ENCODE data around the gene RPTOR. TPM values are rescaled to one million over a fixed set of nuclear protein-coding genes. Genes with fewer than 3 reads are reported as not detected.

The RPTOR gene
- total and polyA plus RNA-seq, 2 donors, result 8.1 to 10.3 TPM

- H3K9me3 ChIP-seq (ENCODE audit: control insufficient read depth in 2 of 2, insufficient read depth in 1 of 2, low read length in 1 of 2), result no peaks in the 10 kb centered on the region
- H3K27me3 ChIP-seq (ENCODE audit: control insufficient read depth in 2 of 2, insufficient read depth in 1 of 2, low read length in 1 of 2), result no peaks in the 10 kb centered on the region
- no peaks in the 10 kb centered on the region for H3K4me1 ChIP-seq (ENCODE audit: control insufficient read depth in 2 of 2, insufficient read depth in 2 of 2, low read length in 2 of 2)
- no peak overlapping the region for H3K4me3 ChIP-seq (ENCODE audit: low read length in 2 of 2)
- 96% methylated on average over 15 of the region's 15 CpGs for WGBS
- H3K27ac ChIP-seq (ENCODE audit: low read depth in 1 of 2, low read length in 1 of 2), result no peak overlapping the region
- DNase-seq (ENCODE audit: low read depth in 6 of 9, low spot score in 9 of 9), result no peak
- peaks cover 47 to 70% of the 10 kb centered on the region in 2 donors for H3K36me3 ChIP-seq (ENCODE audit: control insufficient read depth in 2 of 2, insufficient read depth in 2 of 2, low read length in 1 of 2)
Measured at GRCh38 chr17:80926591-80927250, 382.1 kb downstream of the RPTOR start.

GRCh38 chr17:80927791-80928216 lies 383.2 kb downstream of the RPTOR start:
- peaks cover 38 to 61% of the 10 kb centered on the region in 2 donors for H3K36me3 ChIP-seq (ENCODE audit: control insufficient read depth in 2 of 2, insufficient read depth in 2 of 2, low read length in 1 of 2)
- H3K9me3 ChIP-seq (ENCODE audit: control insufficient read depth in 2 of 2, insufficient read depth in 1 of 2, low read length in 1 of 2), result no peaks in the 10 kb centered on the region
- no peak for DNase-seq (ENCODE audit: low read depth in 6 of 9, low spot score in 9 of 9)
- no peak overlapping the region for H3K4me3 ChIP-seq (ENCODE audit: low read length in 2 of 2)
- no peaks in the 10 kb centered on the region for H3K27me3 ChIP-seq (ENCODE audit: control insufficient read depth in 2 of 2, insufficient read depth in 1 of 2, low read length in 1 of 2)
- H3K4me1 ChIP-seq (ENCODE audit: control insufficient read depth in 2 of 2, insufficient read depth in 2 of 2, low read length in 2 of 2), result no peaks in the 10 kb centered on the region
- H3K27ac ChIP-seq (ENCODE audit: low read depth in 1 of 2, low read length in 1 of 2), result no peak overlapping the region
- 92% methylated on average over 11 of the region's 11 CpGs for WGBS

GRCh38 chr17:80929449-80929848 lies 384.8 kb downstream of the RPTOR start:
- H3K27ac ChIP-seq (ENCODE audit: low read depth in 1 of 2, low read length in 1 of 2), result no peak overlapping the region
- WGBS, result 98% methylated on average over 13 of the region's 13 CpGs
- no peaks in the 10 kb centered on the region for H3K4me1 ChIP-seq (ENCODE audit: control insufficient read depth in 2 of 2, insufficient read depth in 2 of 2, low read length in 2 of 2)
- no peaks in the 10 kb centered on the region for H3K9me3 ChIP-seq (ENCODE audit: control insufficient read depth in 2 of 2, insufficient read depth in 1 of 2, low read length in 1 of 2)
- no peak overlapping the region for H3K4me3 ChIP-seq (ENCODE audit: low read length in 2 of 2)
- DNase-seq (ENCODE audit: low read depth in 6 of 9, low spot score in 9 of 9), result no peak
- H3K36me3 ChIP-seq (ENCODE audit: control insufficient read depth in 2 of 2, insufficient read depth in 2 of 2, low read length in 1 of 2), result peaks cover 22 to 44% of the 10 kb centered on the region in 2 donors
- no peaks in the 10 kb centered on the region for H3K27me3 ChIP-seq (ENCODE audit: control insufficient read depth in 2 of 2, insufficient read depth in 1 of 2, low read length in 1 of 2)

- 90% methylated on average over 16 of the region's 16 CpGs for WGBS
- H3K36me3 ChIP-seq (ENCODE audit: control insufficient read depth in 2 of 2, insufficient read depth in 2 of 2, low read length in 1 of 2), result peaks cover 10 to 33% of the 10 kb centered on the region in 2 donors
Measured at GRCh38 chr17:80930335-80931279, 386.0 kb downstream of the RPTOR start.

GRCh38 chr17:80931421-80932265 lies 387.0 kb downstream of the RPTOR start:
- Histone ChIP-seq H3K4me3 (ENCODE audit: low read length in 2 of 2) (no peak overlapping the region), H3K27ac (ENCODE audit: low read depth in 1 of 2, low read length in 1 of 2) (no peak overlapping the region), H3K4me1 (ENCODE audit: control insufficient read depth in 2 of 2, insufficient read depth in 2 of 2, low read length in 2 of 2) (no peaks in the 10 kb centered on the region), H3K36me3 (ENCODE audit: control insufficient read depth in 2 of 2, insufficient read depth in 2 of 2, low read length in 1 of 2) (peaks cover 5 to 25% of the 10 kb centered on the region in 2 donors), H3K27me3 (ENCODE audit: control insufficient read depth in 2 of 2, insufficient read depth in 1 of 2, low read length in 1 of 2) (no peaks in the 10 kb centered on the region), H3K9me3 (ENCODE audit: control insufficient read depth in 2 of 2, insufficient read depth in 1 of 2, low read length in 1 of 2) (no peaks in the 10 kb centered on the region)
- no peak for DNase-seq (ENCODE audit: low read depth in 6 of 9, low spot score in 9 of 9)
- 95% methylated on average over 13 of the region's 13 CpGs for WGBS

More at GRCh38 chr17:80930335-80931279, 386.0 kb downstream of the RPTOR start:
- Histone ChIP-seq H3K27me3 (ENCODE audit: control insufficient read depth in 2 of 2, insufficient read depth in 1 of 2, low read length in 1 of 2) (no peaks in the 10 kb centered on the region), H3K27ac (ENCODE audit: low read depth in 1 of 2, low read length in 1 of 2) (no peak overlapping the region), H3K4me3 (ENCODE audit: low read length in 2 of 2) (no peak overlapping the region), H3K9me3 (ENCODE audit: control insufficient read depth in 2 of 2, insufficient read depth in 1 of 2, low read length in 1 of 2) (no peaks in the 10 kb centered on the region), H3K4me1 (ENCODE audit: control insufficient read depth in 2 of 2, insufficient read depth in 2 of 2, low read length in 2 of 2) (no peaks in the 10 kb centered on the region)
- DNase-seq (ENCODE audit: low read depth in 6 of 9, low spot score in 9 of 9), result no peak

- H3K36me3 ChIP-seq (ENCODE audit: control insufficient read depth in 2 of 2, insufficient read depth in 2 of 2, low read length in 1 of 2), result peaks cover 10 to 20% of the 10 kb centered on the region in 2 donors
- WGBS, result 98% methylated on average over 2 of the region's 2 CpGs
- H3K27me3 ChIP-seq (ENCODE audit: control insufficient read depth in 2 of 2, insufficient read depth in 1 of 2, low read length in 1 of 2), result peaks cover 0 to 2% of the 10 kb centered on the region in 2 donors
- H3K9me3 ChIP-seq (ENCODE audit: control insufficient read depth in 2 of 2, insufficient read depth in 1 of 2, low read length in 1 of 2), result no peaks in the 10 kb centered on the region
- DNase-seq (ENCODE audit: low read depth in 6 of 9, low spot score in 9 of 9), result no peak
- H3K4me3 ChIP-seq (ENCODE audit: low read length in 2 of 2), result no peak overlapping the region
- peaks cover 5 to 25% of the 10 kb centered on the region in 2 donors for H3K4me1 ChIP-seq (ENCODE audit: control insufficient read depth in 2 of 2, insufficient read depth in 2 of 2, low read length in 2 of 2)
- no peak overlapping the region for H3K27ac ChIP-seq (ENCODE audit: low read depth in 1 of 2, low read length in 1 of 2)
Measured at GRCh38 chr17:80935526-80935925, 390.9 kb downstream of the RPTOR start.

- peaks cover 5 to 25% of the 10 kb centered on the region in 2 donors for H3K4me1 ChIP-seq (ENCODE audit: control insufficient read depth in 2 of 2, insufficient read depth in 2 of 2, low read length in 2 of 2)
- no peak for DNase-seq (ENCODE audit: low read depth in 6 of 9, low spot score in 9 of 9)
- 96% methylated on average over 4 of the region's 4 CpGs for WGBS
- peaks cover 17 to 23% of the 10 kb centered on the region in 2 donors for H3K36me3 ChIP-seq (ENCODE audit: control insufficient read depth in 2 of 2, insufficient read depth in 2 of 2, low read length in 1 of 2)
- no peak overlapping the region for H3K4me3 ChIP-seq (ENCODE audit: low read length in 2 of 2)
- no peaks in the 10 kb centered on the region for H3K9me3 ChIP-seq (ENCODE audit: control insufficient read depth in 2 of 2, insufficient read depth in 1 of 2, low read length in 1 of 2)
- no peak overlapping the region for H3K27ac ChIP-seq (ENCODE audit: low read depth in 1 of 2, low read length in 1 of 2)
- H3K27me3 ChIP-seq (ENCODE audit: control insufficient read depth in 2 of 2, insufficient read depth in 1 of 2, low read length in 1 of 2), result peaks cover 0 to 2% of the 10 kb centered on the region in 2 donors
Measured at GRCh38 chr17:80936218-80936617, 391.6 kb downstream of the RPTOR start.

GRCh38 chr17:80936723-80937122 lies 392.1 kb downstream of the RPTOR start:
- 94% methylated on average over 12 of the region's 12 CpGs for WGBS
- no peak for DNase-seq (ENCODE audit: low read depth in 6 of 9, low spot score in 9 of 9)
- Histone ChIP-seq H3K36me3 (ENCODE audit: control insufficient read depth in 2 of 2, insufficient read depth in 2 of 2, low read length in 1 of 2) (peaks cover 22 to 26% of the 10 kb centered on the region in 2 donors), H3K27me3 (ENCODE audit: control insufficient read depth in 2 of 2, insufficient read depth in 1 of 2, low read length in 1 of 2) (peaks cover 0 to 2% of the 10 kb centered on the region in 2 donors), H3K4me1 (ENCODE audit: control insufficient read depth in 2 of 2, insufficient read depth in 2 of 2, low read length in 2 of 2) (peaks cover 5 to 25% of the 10 kb centered on the region in 2 donors), H3K27ac (ENCODE audit: low read depth in 1 of 2, low read length in 1 of 2) (no peak overlapping the region), H3K4me3 (ENCODE audit: low read length in 2 of 2) (no peak overlapping the region), H3K9me3 (ENCODE audit: control insufficient read depth in 2 of 2, insufficient read depth in 1 of 2, low read length in 1 of 2) (no peaks in the 10 kb centered on the region)

Data from thymus (tissue), 11 donors.